ENCODE measurements around the gene FOS. TPM values are rescaled to one million over a fixed set of nuclear protein-coding genes. Genes with fewer than 3 reads are reported as not detected.

FOS gene
- total and polyA plus RNA-seq, 2 of the 13 experiments (the other 11 are each of a cell fraction or from before 2014, with no cell fraction given), result 15.9 to 24.2 TPM

GRCh38 chr14:75278422-75279152, at the start of gene FOS (continued):
- TF ChIP-seq ZNF407 (CRISPR knock-in tag; IDR thresholded peaks at IDR 0.05; ENCODE audit: not compliant biosample characterization) (peak; percentile 77), CENPT (CRISPR knock-in tag; IDR thresholded peaks at IDR 0.05; ENCODE audit: low read depth) (no peak; the same call in 1 of the 2 replicates), ESRRA (CRISPR knock-in tag; IDR thresholded peaks at IDR 0.05; ENCODE audit: low read depth) (peak; percentile 26; the same call in 1 of the 2 replicates), ZNF318 (CRISPR knock-in tag; IDR thresholded peaks at IDR 0.05) (peak; percentile 80), SKIL (CRISPR knock-in tag; IDR thresholded peaks at IDR 0.05; ENCODE audit: borderline replicate concordance) (0 out of 2 replicates have a peak, but pooled peaks have one; percentile 37), ZNF557 (CRISPR knock-in tag; IDR thresholded peaks at IDR 0.05) (no peak), GPBP1L1 (CRISPR knock-in tag; IDR thresholded peaks at IDR 0.05) (no peak)
